AG04449 (cell line): ENCODE data around the gene VWA5B1.
A peak's percentile ranks its signal among the peaks of the same experiment; 100 is the strongest.

Experiments
- CTCF ChIA-PET: fragments of 350-600 bp; formaldehyde crosslinking; extraction: SDS; loops from one replicate; lab custom pipeline; 2021; ENCODE audit warnings: antibody characterized with exemption; lab: Yijun Ruan, JAX
- POLR2A ChIA-PET: fragments of 400-600, 350-600 bp; formaldehyde crosslinking; extraction: SDS; loops from one replicate; lab custom pipeline; 2020; ENCODE audit warnings: antibody characterized with exemption, inconsistent platforms; lab: Yijun Ruan, JAX
- DNase-seq: peaks from one replicate; pipeline ENCODE4 v3.0.0-alpha.2; 2010; ENCODE audit warnings: low read depth, low spot score
- H3K4me3 ChIP-seq: 2 replicates; pipeline ENCODE4 v1.5.1; 2011; ENCODE audit warnings: low read depth, mild to moderate bottlenecking, control low read depth, low read length
- CTCF ChIP-seq: IDR thresholded peaks from one replicate; pipeline ENCODE4 v1.5.1; 2011; ENCODE audit warnings: mild to moderate bottlenecking, moderate library complexity, low read length, control low read depth, inconsistent platforms; ENCODE audit not compliant: insufficient read depth; ENCODE audit errors: missing control alignments

The VWA5B1 gene

GRCh38 chr1:20357796-20358195, 67.1 kb downstream of the VWA5B1 start:
- H3K4me3 ChIP-seq = no peak overlapping the region
- DNase-seq = no peak
- CTCF ChIA-PET = interaction anchor here (1.2 to 15.9 kb wide), 4 partner anchors 21 to 145 kb away, joined by 7 to 202 read pairs (median 102); partner anchors contain the start of gene CAMK2N1
- TF ChIP-seq CTCF = no peak
- POLR2A ChIA-PET = no interaction called here

- ChIA-PET CTCF (interaction anchor here (1.2 to 15.9 kb wide), 4 partner anchors 20 to 146 kb away, joined by 7 to 202 read pairs (median 102); partner anchors contain the start of gene CAMK2N1), POLR2A (no interaction called here)
- no peak for TF ChIP-seq CTCF
- no peak for DNase-seq
- no peak overlapping the region for H3K4me3 ChIP-seq
Observed at GRCh38 chr1:20358761-20359263, 68.1 kb downstream of the VWA5B1 start.

GRCh38 chr1:20359451-20360330, 69.0 kb downstream of the VWA5B1 start:
- CTCF ChIA-PET = interaction anchor here (1.0 to 15.9 kb wide), 4 partner anchors 11 to 131 kb away, joined by 4 to 202 read pairs (median 102); partner anchors contain the start of gene CAMK2N1
- TF ChIP-seq CTCF = no peak
- no peak overlapping the region for H3K4me3 ChIP-seq
- POLR2A ChIA-PET = no interaction called here
- no peak for DNase-seq

- ChIA-PET CTCF (interaction anchor here (0.6 to 15.9 kb wide), 26 partner anchors 9 to 444 kb away, joined by 3 to 202 read pairs (median 5); partner anchors contain the start of gene CAMK2N1), POLR2A (no interaction called here)
- no peak for TF ChIP-seq CTCF
- H3K4me3 ChIP-seq = no peak overlapping the region
- no peak for DNase-seq
Observed at GRCh38 chr1:20361401-20361800, 70.7 kb downstream of the VWA5B1 start.

- peak; percentile 91 for TF ChIP-seq CTCF
- DNase-seq = no peak
- ChIA-PET CTCF (interaction anchor here (0.8 to 15.9 kb wide), 31 partner anchors 9 to 444 kb away, joined by 3 to 202 read pairs (median 4); partner anchors contain the start of gene CAMK2N1), POLR2A (no interaction called here)
- H3K4me3 ChIP-seq = no peak overlapping the region
Observed at GRCh38 chr1:20361805-20362381, 71.2 kb downstream of the VWA5B1 start.

- ChIA-PET POLR2A (no interaction called here), CTCF (interaction anchor here (0.8 to 15.9 kb wide), 15 partner anchors 12 to 445 kb away, joined by 3 to 202 read pairs (median 4); partner anchors contain the start of gene CAMK2N1)
- no peak for TF ChIP-seq CTCF
- no peak for DNase-seq
- H3K4me3 ChIP-seq = no peak overlapping the region
Observed at GRCh38 chr1:20362856-20363255, 72.2 kb downstream of the VWA5B1 start.
